ENCODE measurements around the gene PLXNB2.

Gene PLXNB2

DNA sequence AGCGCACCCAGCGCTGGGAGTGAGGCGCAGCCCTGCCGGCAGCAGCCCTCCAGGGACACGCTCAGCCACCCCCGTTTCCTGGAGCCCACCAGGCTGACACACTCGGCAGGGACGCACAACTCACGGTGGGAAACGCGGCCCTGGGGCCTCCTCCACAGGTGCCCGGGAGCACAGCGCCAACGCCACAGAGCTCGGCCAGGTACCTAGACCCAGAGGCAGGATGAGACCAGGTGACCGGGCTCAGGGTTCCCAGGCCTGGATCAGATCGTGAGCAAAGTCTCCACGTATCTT lies 80.6 kb downstream of the PLXNB2 start:
- TF ChIP-seq, protein P1, sequence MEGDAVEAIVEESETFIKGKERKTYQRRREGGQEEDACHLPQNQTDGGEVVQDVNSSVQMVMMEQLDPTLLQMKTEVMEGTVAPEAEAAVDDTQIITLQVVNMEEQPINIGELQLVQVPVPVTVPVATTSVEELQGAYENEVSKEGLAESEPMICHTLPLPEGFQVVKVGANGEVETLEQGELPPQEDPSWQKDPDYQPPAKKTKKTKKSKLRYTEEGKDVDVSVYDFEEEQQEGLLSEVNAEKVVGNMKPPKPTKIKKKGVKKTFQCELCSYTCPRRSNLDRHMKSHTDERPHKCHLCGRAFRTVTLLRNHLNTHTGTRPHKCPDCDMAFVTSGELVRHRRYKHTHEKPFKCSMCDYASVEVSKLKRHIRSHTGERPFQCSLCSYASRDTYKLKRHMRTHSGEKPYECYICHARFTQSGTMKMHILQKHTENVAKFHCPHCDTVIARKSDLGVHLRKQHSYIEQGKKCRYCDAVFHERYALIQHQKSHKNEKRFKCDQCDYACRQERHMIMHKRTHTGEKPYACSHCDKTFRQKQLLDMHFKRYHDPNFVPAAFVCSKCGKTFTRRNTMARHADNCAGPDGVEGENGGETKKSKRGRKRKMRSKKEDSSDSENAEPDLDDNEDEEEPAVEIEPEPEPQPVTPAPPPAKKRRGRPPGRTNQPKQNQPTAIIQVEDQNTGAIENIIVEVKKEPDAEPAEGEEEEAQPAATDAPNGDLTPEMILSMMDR (IDR thresholded peaks at IDR 0.05) = no peak
- no peaks in the 10 kb centered on the region for H3K4me1 ChIP-seq
- DNase-seq = no peak
- intact Hi-C loops (cut with DNase I; ENCODE audit: low total_unique reads) = no loop called here
- H3K4me3 ChIP-seq = no peak overlapping the region
- no peaks in the 10 kb centered on the region for H3K27me3 ChIP-seq
- no peak overlapping the region for H3K27ac ChIP-seq
- H3K9me3 ChIP-seq = no peaks in the 10 kb centered on the region
- peaks cover 58 to 89% (median 76%) of the 10 kb centered on the region in 3 donors for H3K36me3 ChIP-seq

DNA sequence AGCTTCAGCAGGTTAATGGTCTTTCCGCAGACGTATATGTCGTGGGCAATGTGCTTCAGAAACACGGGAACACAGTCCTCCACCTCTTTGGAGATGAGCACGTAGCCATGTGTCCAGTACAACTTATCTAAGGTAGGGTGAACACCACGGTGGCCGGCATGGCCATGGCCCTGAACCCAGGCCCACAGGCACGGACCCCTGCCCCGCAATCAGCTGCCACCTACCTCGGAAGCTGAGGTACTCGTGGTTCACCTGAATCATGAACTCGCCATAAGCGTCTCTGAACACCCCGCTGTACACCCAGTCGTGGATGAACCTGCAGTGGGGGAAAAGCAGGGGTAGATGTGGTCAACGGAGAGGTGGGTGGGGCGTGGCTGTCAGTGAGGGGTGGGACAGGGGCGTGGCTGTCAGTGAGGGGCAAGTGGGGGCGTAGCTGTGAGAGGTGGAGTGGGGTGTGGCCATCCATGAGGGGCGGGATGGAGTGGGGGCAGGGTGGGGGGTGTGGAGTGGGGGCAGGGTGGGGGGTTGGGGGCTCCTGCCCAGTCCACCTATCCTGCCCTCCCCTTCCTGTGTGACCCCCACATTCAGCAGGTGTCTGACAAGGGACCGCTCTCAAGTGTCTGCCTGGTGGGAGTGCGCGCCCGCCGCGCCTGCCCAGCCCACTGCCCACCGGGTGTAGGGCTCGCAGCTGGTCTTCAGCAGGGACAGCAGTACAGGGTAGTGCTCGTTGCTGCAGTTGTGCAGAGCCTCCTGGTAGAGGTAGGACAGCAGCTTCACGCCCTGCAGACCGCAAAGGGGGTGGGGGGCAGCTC lies 81.2 kb downstream of the PLXNB2 start:
- intact Hi-C loops (cut with DNase I; ENCODE audit: low total_unique reads) = no loop called here
- TF ChIP-seq, protein P1 (IDR thresholded peaks at IDR 0.05) = no peak

DNA sequence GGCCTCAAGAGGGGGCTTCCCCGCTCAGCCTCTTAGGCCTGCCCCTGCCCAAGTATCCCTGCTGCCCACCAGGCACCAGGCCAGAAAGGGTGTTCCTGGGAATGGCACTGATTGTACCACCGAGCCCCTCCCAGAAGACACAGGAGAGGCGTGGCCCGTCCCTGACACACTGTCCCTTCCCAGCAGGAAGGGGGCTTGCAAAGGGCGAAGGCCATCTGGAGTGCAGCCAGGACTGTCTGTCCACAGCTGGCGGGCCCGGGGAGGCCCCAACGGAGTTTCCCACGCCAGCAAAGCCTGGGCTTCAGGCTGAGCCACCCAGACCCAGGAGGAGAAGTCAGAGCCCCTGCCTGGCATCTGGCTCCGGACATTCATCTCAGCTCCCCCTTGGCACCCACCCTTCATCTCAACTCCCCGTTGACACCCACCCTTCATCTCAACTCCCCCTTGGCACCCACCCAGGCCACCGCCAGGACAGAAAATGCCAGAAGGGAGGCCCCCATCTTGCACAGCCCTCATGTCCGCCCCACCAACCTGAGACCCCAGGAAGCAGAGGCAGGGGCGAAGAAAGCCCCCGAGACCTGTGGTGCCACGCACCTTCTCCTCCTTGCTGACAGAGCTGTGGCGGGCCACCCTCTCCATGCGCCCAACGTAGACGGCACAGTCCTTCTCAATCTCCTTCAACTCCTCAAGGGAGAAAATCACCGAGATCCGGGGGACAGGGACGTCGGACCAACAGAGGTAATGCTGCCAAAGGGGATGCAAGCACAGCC lies 82.1 kb downstream of the PLXNB2 start:
- no peak overlapping the region for H3K4me3 ChIP-seq
- intact Hi-C loops (cut with DNase I; ENCODE audit: low total_unique reads) = no loop called here
- no peak overlapping the region for H3K27ac ChIP-seq
- H3K9me3 ChIP-seq = no peaks in the 10 kb centered on the region
- H3K36me3 ChIP-seq = peaks cover 69 to 100% (median 89%) of the 10 kb centered on the region in 3 donors
- TF ChIP-seq, protein P1 (IDR thresholded peaks at IDR 0.05) = no peak
- no peak for DNase-seq
- no peaks in the 10 kb centered on the region for H3K27me3 ChIP-seq
- H3K4me1 ChIP-seq = no peaks in the 10 kb centered on the region

More for the DNA sequence above, 81.2 kb downstream of the PLXNB2 start:
- no peak for DNase-seq
- no peaks in the 10 kb centered on the region for H3K9me3 ChIP-seq
- no peaks in the 10 kb centered on the region for H3K4me1 ChIP-seq
- no peaks in the 10 kb centered on the region for H3K27me3 ChIP-seq
- H3K36me3 ChIP-seq = peaks cover 60 to 94% (median 81%) of the 10 kb centered on the region in 3 donors
- no peak overlapping the region for H3K27ac ChIP-seq
- no peak overlapping the region for H3K4me3 ChIP-seq

Data from tibial artery (tissue), 4 donors.